GM13977 (cell line): ENCODE data around the gene RPRD1B.
A peak's percentile ranks its signal among the peaks of the same experiment; 100 is the strongest.

Experiments
- DNase-seq: peaks from one replicate; pipeline ENCODE4 v3.0.0; 2012; ENCODE audit warnings: low spot score
- CTCF ChIP-seq: IDR thresholded peaks from 2 replicates; pipeline ENCODE4 v1.5.1; 2012; ENCODE audit warnings: mild to moderate bottlenecking, control low read depth; ENCODE audit not compliant: insufficient read depth; ENCODE audit errors: extremely low read depth, missing control alignments
- in situ Hi-C: fragments of 300-500 bp; cut with MboI; formaldehyde crosslinking; loops from one replicate; pipeline ENCODE4 v1.12.0; 2022; ENCODE audit warnings: low sequenced_read_pairs, low pct_unique_long_range_greater_than_20kb, mixed read lengths, inconsistent platforms; ENCODE audit not compliant: unreplicated experiment

RPRD1B gene

GRCh38 chr20:38065764-38066375 is 32.3 kb downstream of the RPRD1B start:
- in situ Hi-C loops, result loop anchor here (10.0 to 25.0 kb wide), 2 partner anchors 89 to 346 kb away; no protein-coding TSS in a partner anchor
- no peak for DNase-seq
- TF ChIP-seq CTCF, result no peak

- in situ Hi-C loops, result loop anchor here (10.0 to 25.0 kb wide), 2 partner anchors 88 to 345 kb away; no protein-coding TSS in a partner anchor
- no peak for TF ChIP-seq CTCF
Observed at GRCh38 chr20:38066969-38067716, 33.6 kb downstream of the RPRD1B start.

GRCh38 chr20:38067717-38068365 is 34.3 kb downstream of the RPRD1B start:
- DNase-seq, result no peak
- in situ Hi-C loops, result loop anchor here (10.0 to 25.0 kb wide), 2 partner anchors 87 to 344 kb away; no protein-coding TSS in a partner anchor
- TF ChIP-seq CTCF, result no peak

More at GRCh38 chr20:38066969-38067716, 33.6 kb downstream of the RPRD1B start:
- no peak for DNase-seq

- DNase-seq, result no peak
- TF ChIP-seq CTCF, result no peak
- in situ Hi-C loops, result loop anchor here (25.0 kb wide), 1 partner anchor 339 kb away; no protein-coding TSS in a partner anchor
Observed at GRCh38 chr20:38072898-38073297, 39.4 kb downstream of the RPRD1B start.

- peak; percentile 46 for DNase-seq
- TF ChIP-seq CTCF, result peak; percentile 67
- in situ Hi-C loops, result loop anchor here (25.0 kb wide), 1 partner anchor 339 kb away; no protein-coding TSS in a partner anchor
Observed at GRCh38 chr20:38073307-38074071, 39.9 kb downstream of the RPRD1B start.
